ENCODE data around the gene CEACAM16. TPM values are rescaled to one million over a fixed set of nuclear protein-coding genes. Genes with fewer than 3 reads are reported as not detected.

CEACAM16 gene
- total and polyA plus RNA-seq, 10 of the 15 experiments (the other 5 are each of a cell fraction or from before 2014, with no cell fraction given), result not detected

DNA sequence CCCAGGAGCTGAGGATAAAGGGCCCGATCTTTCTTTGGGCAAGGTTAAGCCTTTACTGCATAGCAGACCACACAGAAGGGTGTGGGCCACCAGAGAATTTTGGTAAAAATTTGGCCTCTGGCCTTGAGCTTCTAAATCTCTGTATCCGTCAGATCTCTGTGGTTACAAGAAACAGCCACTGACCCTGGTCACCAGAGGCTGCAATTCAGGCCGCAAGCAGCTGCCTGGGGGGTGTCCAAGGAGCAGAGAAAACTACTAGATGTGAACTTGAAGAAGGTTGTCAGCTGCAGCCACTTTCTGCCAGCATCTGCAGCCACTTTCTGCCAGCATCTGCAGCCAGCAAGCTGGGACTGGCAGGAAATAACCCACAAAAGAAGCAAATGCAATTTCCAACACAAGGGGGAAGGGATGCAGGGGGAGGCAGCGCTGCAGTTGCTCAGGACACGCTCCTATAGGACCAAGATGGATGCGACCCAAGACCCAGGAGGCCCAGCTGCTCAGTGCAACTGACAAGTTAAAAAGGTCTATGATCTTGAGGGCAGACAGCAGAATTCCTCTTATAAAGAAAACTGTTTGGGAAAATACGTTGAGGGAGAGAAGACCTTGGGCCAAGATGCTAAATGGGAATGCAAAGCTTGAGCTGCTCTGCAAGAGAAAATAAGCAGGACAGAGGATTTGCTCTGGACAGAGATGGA lies 36.1 kb upstream of the CEACAM16 start (continued):
- TF ChIP-seq, protein P1, sequence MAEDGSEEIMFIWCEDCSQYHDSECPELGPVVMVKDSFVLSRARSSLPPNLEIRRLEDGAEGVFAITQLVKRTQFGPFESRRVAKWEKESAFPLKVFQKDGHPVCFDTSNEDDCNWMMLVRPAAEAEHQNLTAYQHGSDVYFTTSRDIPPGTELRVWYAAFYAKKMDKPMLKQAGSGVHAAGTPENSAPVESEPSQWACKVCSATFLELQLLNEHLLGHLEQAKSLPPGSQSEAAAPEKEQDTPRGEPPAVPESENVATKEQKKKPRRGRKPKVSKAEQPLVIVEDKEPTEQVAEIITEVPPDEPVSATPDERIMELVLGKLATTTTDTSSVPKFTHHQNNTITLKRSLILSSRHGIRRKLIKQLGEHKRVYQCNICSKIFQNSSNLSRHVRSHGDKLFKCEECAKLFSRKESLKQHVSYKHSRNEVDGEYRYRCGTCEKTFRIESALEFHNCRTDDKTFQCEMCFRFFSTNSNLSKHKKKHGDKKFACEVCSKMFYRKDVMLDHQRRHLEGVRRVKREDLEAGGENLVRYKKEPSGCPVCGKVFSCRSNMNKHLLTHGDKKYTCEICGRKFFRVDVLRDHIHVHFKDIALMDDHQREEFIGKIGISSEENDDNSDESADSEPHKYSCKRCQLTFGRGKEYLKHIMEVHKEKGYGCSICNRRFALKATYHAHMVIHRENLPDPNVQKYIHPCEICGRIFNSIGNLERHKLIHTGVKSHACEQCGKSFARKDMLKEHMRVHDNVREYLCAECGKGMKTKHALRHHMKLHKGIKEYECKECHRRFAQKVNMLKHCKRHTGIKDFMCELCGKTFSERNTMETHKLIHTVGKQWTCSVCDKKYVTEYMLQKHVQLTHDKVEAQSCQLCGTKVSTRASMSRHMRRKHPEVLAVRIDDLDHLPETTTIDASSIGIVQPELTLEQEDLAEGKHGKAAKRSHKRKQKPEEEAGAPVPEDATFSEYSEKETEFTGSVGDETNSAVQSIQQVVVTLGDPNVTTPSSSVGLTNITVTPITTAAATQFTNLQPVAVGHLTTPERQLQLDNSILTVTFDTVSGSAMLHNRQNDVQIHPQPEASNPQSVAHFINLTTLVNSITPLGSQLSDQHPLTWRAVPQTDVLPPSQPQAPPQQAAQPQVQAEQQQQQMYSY (CRISPR knock-in tag; IDR thresholded peaks at IDR 0.05), result no peak
- TF ChIP-seq POLR2A (IDR thresholded peaks at IDR 0.05; ENCODE audit: low read depth, low read length) (no peak), SIN3A (IDR thresholded peaks at IDR 0.05; ENCODE audit: low read depth, low read length) (no peak), TCF3 (IDR thresholded peaks at IDR 0.05; ENCODE audit: borderline replicate concordance, insufficient read depth, low read depth, low read length) (no peak), MEF2A (IDR thresholded peaks at IDR 0.05; ENCODE audit: insufficient read depth, low read depth, low read length) (no peak), HCFC1 (IDR thresholded peaks at IDR 0.05; ENCODE audit: low read length) (no peak)

DNA sequence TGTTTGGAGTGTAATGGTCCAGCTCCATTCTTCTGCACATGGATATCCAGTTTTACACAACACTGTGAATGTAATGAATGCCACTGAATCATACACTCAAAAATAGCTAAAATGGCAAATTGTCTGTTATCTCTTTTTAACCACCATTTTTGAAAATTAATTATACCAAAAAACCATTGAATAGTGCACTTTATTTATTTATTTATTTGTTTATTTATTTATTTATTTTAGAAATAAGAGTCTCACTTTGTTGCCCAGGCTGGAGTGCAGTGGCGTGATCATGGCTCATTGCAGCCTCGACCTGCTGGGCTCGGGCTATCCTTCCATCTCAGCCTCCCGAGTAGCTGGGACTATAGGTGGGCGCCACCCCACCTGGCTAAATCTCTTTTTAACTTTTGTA lies 35.0 kb upstream of the CEACAM16 start:
- H3K4me1 ChIP-seq (ENCODE audit: control insufficient read depth, insufficient read depth, low read length), result no peaks in the 10 kb centered on the region
- ATAC-seq (no peak), DNase-seq (ENCODE audit: low read depth, low spot score) (no peak), FAIRE-seq (no peak)
- intact Hi-C loops (cut with micrococcal nuclease; ENCODE audit: unreplicated experiment) (no loop called here), in situ Hi-C loops (cut with MboI) (no loop called here)
- WGBS (ENCODE audit: insufficient coverage, insufficient replicate concordance, low lambda C conversion rate, missing lambda C conversion rate), result 39% methylated on average over 5 of the region's 5 CpGs
- H3K27ac ChIP-seq (ENCODE audit: control insufficient read depth, insufficient read depth), result no peak overlapping the region
- H2AFZ ChIP-seq (ENCODE audit: control insufficient read depth, low read depth, low read length), result no peak overlapping the region
- TF ChIP-seq GATAD2B (conservative IDR thresholded peaks at IDR 0.05; ENCODE audit: low read depth), result no peak
- no peak for TF ChIP-seq NFIC (IDR thresholded peaks at IDR 0.05; ENCODE audit: low read depth, low read length)
- no peak for TF ChIP-seq TCF12 (IDR thresholded peaks at IDR 0.05; ENCODE audit: low read depth, low read length)
- no peak for TF ChIP-seq LARP7 (IDR thresholded peaks at IDR 0.05)
- TF ChIP-seq, protein P2, sequence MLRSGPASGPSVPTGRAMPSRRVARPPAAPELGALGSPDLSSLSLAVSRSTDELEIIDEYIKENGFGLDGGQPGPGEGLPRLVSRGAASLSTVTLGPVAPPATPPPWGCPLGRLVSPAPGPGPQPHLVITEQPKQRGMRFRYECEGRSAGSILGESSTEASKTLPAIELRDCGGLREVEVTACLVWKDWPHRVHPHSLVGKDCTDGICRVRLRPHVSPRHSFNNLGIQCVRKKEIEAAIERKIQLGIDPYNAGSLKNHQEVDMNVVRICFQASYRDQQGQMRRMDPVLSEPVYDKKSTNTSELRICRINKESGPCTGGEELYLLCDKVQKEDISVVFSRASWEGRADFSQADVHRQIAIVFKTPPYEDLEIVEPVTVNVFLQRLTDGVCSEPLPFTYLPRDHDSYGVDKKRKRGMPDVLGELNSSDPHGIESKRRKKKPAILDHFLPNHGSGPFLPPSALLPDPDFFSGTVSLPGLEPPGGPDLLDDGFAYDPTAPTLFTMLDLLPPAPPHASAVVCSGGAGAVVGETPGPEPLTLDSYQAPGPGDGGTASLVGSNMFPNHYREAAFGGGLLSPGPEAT (IDR thresholded peaks at IDR 0.05; ENCODE audit: low read depth), result no peak
- TF ChIP-seq ZNF384 (IDR thresholded peaks at IDR 0.05; ENCODE audit: borderline replicate concordance, low read depth, low read length), result no peak
- TF ChIP-seq CREM (IDR thresholded peaks at IDR 0.05; ENCODE audit: low read depth), result no peak
- TF ChIP-seq BRCA1 (IDR thresholded peaks at IDR 0.05; ENCODE audit: low read depth, low read length), result no peak
- no peak for TF ChIP-seq FOXK2 (IDR thresholded peaks at IDR 0.05)
- no peak for TF ChIP-seq SREBF2 (IDR thresholded peaks at IDR 0.05; ENCODE audit: low read length)
- no peak for TF ChIP-seq BACH1 (IDR thresholded peaks at IDR 0.05; ENCODE audit: borderline replicate concordance)
- TF ChIP-seq HDAC6 (IDR thresholded peaks at IDR 0.05; ENCODE audit: unreplicated experiment), result no peak
- no peak for TF ChIP-seq POLR2AphosphoS2 (IDR thresholded peaks at IDR 0.05; ENCODE audit: low read depth, low read length)
- H4K20me1 ChIP-seq (ENCODE audit: control insufficient read depth, insufficient read depth), result no peaks in the 10 kb centered on the region
- ChIA-PET CTCF (interaction anchor here (0.7 to 2.6 kb wide), 8 partner anchors 9 to 144 kb away, joined by 3 to 15 read pairs (median 3); no protein-coding TSS in a partner anchor), POLR2A (interaction anchor here (1.0 kb wide), 1 partner anchor 13 kb away, joined by 3 read pairs; no protein-coding TSS in a partner anchor), SMC1A (ENCODE audit: uncharacterized antibody, unreplicated experiment) (interaction anchor here (0.6 kb wide), 1 partner anchor 1687 kb away, joined by 3 read pairs; no protein-coding TSS in a partner anchor), RAD21 (ENCODE audit: unreplicated experiment) (interaction anchor here (1.5 to 2.6 kb wide), 2 partner anchors 10 to 107 kb away, joined by 7 to 9 read pairs; no protein-coding TSS in a partner anchor)
- no peaks in the 10 kb centered on the region for H3K79me2 ChIP-seq (ENCODE audit: control insufficient read depth, insufficient read depth, low read length)
- no peak overlapping the region for H3K4me2 ChIP-seq (ENCODE audit: control insufficient read depth, insufficient read depth)
- no peaks in the 10 kb centered on the region for H3K27me3 ChIP-seq (replicated peaks in 1 of 2; ENCODE audit: control insufficient read depth in 2 of 2, insufficient read depth in 2 of 2, low read length in 1 of 2)
- no peak overlapping the region for H3K9ac ChIP-seq (ENCODE audit: control insufficient read depth, insufficient read depth, low read length)
- H3K36me3 ChIP-seq (ENCODE audit: control insufficient read depth in 2 of 2, insufficient read depth in 2 of 2, low read length in 1 of 2), result no peaks in the 10 kb centered on the region
- no peak overlapping the region for H3K4me3 ChIP-seq
- no TSS peak for BruUV-seq (replicated peaks)
- no peaks in the 10 kb centered on the region for H3K9me3 ChIP-seq (replicated peaks; ENCODE audit: control insufficient read depth, insufficient read depth, low read length)

Measured in GM12878 (cell line).